Activated CD8-positive, alpha-beta memory T cell treated with anti-CD3 and anti-CD28 coated beads for 1 hour (primary cell): ENCODE measurements around the gene SYK.

ENCODE experiments used
- DNase-seq, 2 donors: peaks; one replicate each; pipeline ENCODE4 v3.0.0-alpha.2; 2020; ENCODE audit warnings: low read depth in 1 of 2; ENCODE audit errors: extremely low read depth in 1 of 2

Gene SYK

GRCh38 chr9:90821697-90822096 is 20.1 kb downstream of the SYK start:
- no peak for DNase-seq

- no peak for DNase-seq
Measured at GRCh38 chr9:90822866-90823265, 21.2 kb downstream of the SYK start.

GRCh38 chr9:90825586-90825985 is 24.0 kb downstream of the SYK start:
- no peak for DNase-seq

- DNase-seq, result no peak
Measured at GRCh38 chr9:90826326-90827020, 24.9 kb downstream of the SYK start.

- no peak for DNase-seq
Measured at GRCh38 chr9:90827181-90827871, 25.7 kb downstream of the SYK start.

GRCh38 chr9:90830051-90830450 is 28.4 kb downstream of the SYK start:
- DNase-seq, result no peak

- no peak for DNase-seq
Measured at GRCh38 chr9:90830977-90831376, 29.4 kb downstream of the SYK start.

GRCh38 chr9:90832261-90832660 is 30.6 kb downstream of the SYK start:
- DNase-seq, result no peak

GRCh38 chr9:90834828-90835595 is 33.4 kb downstream of the SYK start:
- no peak for DNase-seq

- no peak for DNase-seq
Measured at GRCh38 chr9:90836411-90837080, 34.9 kb downstream of the SYK start.

GRCh38 chr9:90838098-90838497 is 36.5 kb downstream of the SYK start:
- DNase-seq, result no peak

GRCh38 chr9:90838581-90839154 is 37.0 kb downstream of the SYK start:
- DNase-seq, result no peak

- no peak for DNase-seq
Measured at GRCh38 chr9:90839183-90839728, 37.6 kb downstream of the SYK start.

GRCh38 chr9:90840696-90841095 is 39.1 kb downstream of the SYK start:
- DNase-seq, result no peak

GRCh38 chr9:90841213-90841612 is 39.6 kb downstream of the SYK start:
- DNase-seq, result no peak

GRCh38 chr9:90841615-90842014 is 40.0 kb downstream of the SYK start:
- DNase-seq, result no peak

GRCh38 chr9:90842176-90842777 is 40.7 kb downstream of the SYK start:
- DNase-seq, result no peak

- no peak for DNase-seq
Measured at GRCh38 chr9:90842996-90843395, 41.4 kb downstream of the SYK start.

- no peak for DNase-seq
Measured at GRCh38 chr9:90843525-90843924, 41.9 kb downstream of the SYK start.

- no peak for DNase-seq
Measured at GRCh38 chr9:90844326-90844725, 42.7 kb downstream of the SYK start.
